HepG2 (cell line): ENCODE results near the gene NELFB. TPM values are rescaled to one million over a fixed set of nuclear protein-coding genes. Genes with fewer than 3 reads are reported as not detected.
A peak's percentile ranks its signal among the peaks of the same experiment; 100 is the strongest.

ENCODE experiments used
- ARHGAP35 ChIP-seq: sonication (generic); formaldehyde crosslinking; IDR thresholded peaks from 2 replicates; pipeline ENCODE4 v1.9.0; 2022; ENCODE audit warnings: mild to moderate bottlenecking, inconsistent platforms, moderate library complexity, missing genetic modification reagents, borderline replicate concordance
- GFI1 ChIP-seq: sonication (generic); formaldehyde crosslinking; IDR thresholded peaks from 2 replicates; pipeline ENCODE4 v1.5.0; 2020; ENCODE audit warnings: missing genetic modification reagents, mild to moderate bottlenecking, borderline replicate concordance
- NFE2L2 ChIP-seq: fragments of 150-350 bp; IDR thresholded peaks from 2 replicates; pipeline ENCODE4 v1.6.1; 2014; ENCODE audit warnings: low read length
- NFRKB ChIP-seq: fragments of 450-650 bp; IDR thresholded peaks from 2 replicates; pipeline ENCODE4 v1.6.1; 2017
- SIN3B ChIP-seq: fragments of 150-350 bp; IDR thresholded peaks from 2 replicates; pipeline ENCODE4 v1.6.1; 2014; ENCODE audit warnings: low read length
- ZFP37 ChIP-seq: sonication (generic); formaldehyde crosslinking; IDR thresholded peaks from 2 replicates; pipeline ENCODE4 v1.4.0; 2020; ENCODE audit warnings: missing genetic modification reagents, borderline replicate concordance
- ZIK1 ChIP-seq: sonication (generic); formaldehyde crosslinking; IDR thresholded peaks from 2 replicates; pipeline ENCODE4 v1.5.0; 2020; ENCODE audit warnings: mild to moderate bottlenecking, low read depth, missing genetic modification reagents, borderline replicate concordance
- ZNF124 ChIP-seq: sonication (generic); formaldehyde crosslinking; IDR thresholded peaks from 2 replicates; pipeline ENCODE4 v1.4.0; 2020; ENCODE audit warnings: missing genetic modification reagents
- ZNF143 ChIP-seq: sonication (generic); formaldehyde crosslinking; IDR thresholded peaks from 2 replicates; pipeline ENCODE4 v1.4.0; 2020; ENCODE audit warnings: missing genetic modification reagents
- ZNF224 ChIP-seq: sonication (generic); formaldehyde crosslinking; IDR thresholded peaks from 2 replicates; pipeline ENCODE4 v1.5.0; 2020; ENCODE audit warnings: mild to moderate bottlenecking, missing genetic modification reagents
- ZNF724P ChIP-seq: sonication (generic); formaldehyde crosslinking; IDR thresholded peaks from 2 replicates; pipeline ENCODE4 v1.8.0; 2022; ENCODE audit warnings: missing genetic modification reagents, borderline replicate concordance
- ZNF891 ChIP-seq: sonication (generic); formaldehyde crosslinking; IDR thresholded peaks from 2 replicates; pipeline ENCODE4 v1.5.0; 2020; ENCODE audit warnings: mild to moderate bottlenecking, missing genetic modification reagents
- polyA plus RNA-seq, 8 experiments: library from polyadenylated mRNA; depleted of rRNA in 3 of 8; stranded (reverse) in 7 of 8; unstranded in 1 of 8; fragments of >200 nt; fragmentation: Illumina TruSeq in 4 of 8; extraction: Trizol in 4 of 8; gene quantifications; 2 replicates each; pipeline versions ENCODE4 v1.2.1 to v1.2.3, GENCODE V29; 2011 to 2016; ENCODE audit warnings: low read depth in 4 of 8, missing spikeins in 1 of 8, mixed read lengths in 1 of 8; ENCODE audit not compliant: insufficient read depth in 1 of 8
- total RNA-seq, 5 experiments: library from RNA; depleted of rRNA; stranded (reverse); fragments of >200 nt; fragmentation: Illumina TruSeq; extraction: Trizol; gene quantifications; 2 replicates each; pipeline ENCODE4 v1.2.3, GENCODE V29; 2016; ENCODE audit warnings: low read depth in 1 of 5
- TF ChIP-seq, protein P1 (sequence below): sonication (generic); formaldehyde crosslinking; IDR thresholded peaks from 2 replicates; pipeline ENCODE4 v1.9.0; 2022; ENCODE audit warnings: low read depth, missing genetic modification reagents
- TF ChIP-seq, protein P2 (sequence below): IDR thresholded peaks from 2 replicates; pipeline ENCODE4 v1.6.1; 2016; ENCODE audit warnings: control low read depth
- TF ChIP-seq, protein P3 (sequence below): sonication (generic); formaldehyde crosslinking; IDR thresholded peaks from 2 replicates; pipeline ENCODE4 v1.8.1; 2023; ENCODE audit warnings: mild to moderate bottlenecking, missing genetic modification reagents
- TF ChIP-seq, protein P4 (sequence below): sonication (generic); formaldehyde crosslinking; IDR thresholded peaks from 2 replicates; pipeline ENCODE4 v1.8.0; 2022; ENCODE audit warnings: mild to moderate bottlenecking, missing genetic modification reagents, moderate library complexity
- TF ChIP-seq, protein P5 (sequence below): sonication (generic); formaldehyde crosslinking; IDR thresholded peaks from 2 replicates; pipeline ENCODE4 v1.4.0; 2020; ENCODE audit warnings: missing genetic modification reagents
- TF ChIP-seq, protein P6 (sequence below): sonication (generic); formaldehyde crosslinking; IDR thresholded peaks from 2 replicates; pipeline ENCODE4 v1.4.0; 2020; ENCODE audit warnings: missing genetic modification reagents
- TF ChIP-seq, protein P7 (sequence below): IDR thresholded peaks from 2 replicates; pipeline ENCODE4 v1.4.0; 2020; ENCODE audit warnings: mild to moderate bottlenecking, missing genetic modification reagents

The NELFB gene
- total and polyA plus RNA-seq, 2 of the 13 experiments (the other 11 are each of a cell fraction or from before 2014, with no cell fraction given): 26.5 to 45.8 TPM

DNA sequence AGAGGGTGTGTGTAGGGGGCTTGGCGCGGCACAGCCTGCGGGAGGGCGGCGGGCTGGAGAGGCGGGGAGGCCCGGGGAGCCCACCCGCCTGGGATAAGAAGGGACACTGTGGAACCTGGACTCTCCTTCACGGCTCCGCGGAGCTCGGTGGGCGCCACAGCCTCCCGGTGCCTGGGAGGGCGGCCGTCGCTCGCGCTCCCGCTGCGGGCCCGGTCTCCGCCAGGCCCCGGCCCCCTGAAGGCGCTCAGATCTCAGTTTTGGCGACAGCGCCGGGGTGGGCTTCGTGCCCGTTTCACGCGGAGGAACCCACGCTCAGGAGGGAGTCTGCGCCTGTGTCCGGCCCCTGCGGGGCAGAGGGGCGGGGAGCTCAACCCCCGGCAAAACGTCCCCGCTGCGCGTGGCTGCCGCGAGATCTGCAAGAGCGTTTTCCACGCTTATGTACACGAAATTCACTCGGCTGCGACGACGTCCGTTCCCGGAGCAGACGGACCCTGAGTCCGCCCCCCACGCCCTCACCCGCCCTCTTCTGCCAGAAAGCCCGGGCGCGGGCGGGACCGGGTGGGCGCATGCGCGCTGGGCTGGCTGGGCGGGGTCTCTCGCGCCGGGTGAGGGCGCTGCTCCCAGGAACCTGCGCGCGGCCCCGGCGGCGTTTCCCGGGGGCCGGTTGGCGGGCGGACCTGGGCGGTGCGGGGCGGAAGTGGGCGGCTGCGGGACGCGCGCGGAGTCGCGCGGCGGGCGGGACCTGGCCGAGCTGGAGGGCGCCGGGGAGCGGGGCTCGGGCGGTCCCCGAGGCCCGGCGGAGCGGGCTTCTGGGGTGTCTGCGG is at the start of gene NELFB (continued):
- TF ChIP-seq, protein P1, sequence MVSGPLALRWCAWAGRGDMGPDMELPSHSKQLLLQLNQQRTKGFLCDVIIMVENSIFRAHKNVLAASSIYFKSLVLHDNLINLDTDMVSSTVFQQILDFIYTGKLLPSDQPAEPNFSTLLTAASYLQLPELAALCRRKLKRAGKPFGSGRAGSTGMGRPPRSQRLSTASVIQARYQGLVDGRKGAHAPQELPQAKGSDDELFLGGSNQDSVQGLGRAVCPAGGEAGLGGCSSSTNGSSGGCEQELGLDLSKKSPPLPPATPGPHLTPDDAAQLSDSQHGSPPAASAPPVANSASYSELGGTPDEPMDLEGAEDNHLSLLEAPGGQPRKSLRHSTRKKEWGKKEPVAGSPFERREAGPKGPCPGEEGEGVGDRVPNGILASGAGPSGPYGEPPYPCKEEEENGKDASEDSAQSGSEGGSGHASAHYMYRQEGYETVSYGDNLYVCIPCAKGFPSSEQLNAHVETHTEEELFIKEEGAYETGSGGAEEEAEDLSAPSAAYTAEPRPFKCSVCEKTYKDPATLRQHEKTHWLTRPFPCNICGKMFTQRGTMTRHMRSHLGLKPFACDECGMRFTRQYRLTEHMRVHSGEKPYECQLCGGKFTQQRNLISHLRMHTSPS (CRISPR knock-in tag): no peak
- no peak for TF ChIP-seq ZFP37 (CRISPR knock-in tag)
- TF ChIP-seq ZIK1 (CRISPR knock-in tag): peak; percentile 61; the same call in 1 of the 2 replicates
- TF ChIP-seq ZNF724P: no peak
- TF ChIP-seq ARHGAP35: peak; percentile 50; the same call in 1 of the 2 replicates
- TF ChIP-seq, protein P2, sequence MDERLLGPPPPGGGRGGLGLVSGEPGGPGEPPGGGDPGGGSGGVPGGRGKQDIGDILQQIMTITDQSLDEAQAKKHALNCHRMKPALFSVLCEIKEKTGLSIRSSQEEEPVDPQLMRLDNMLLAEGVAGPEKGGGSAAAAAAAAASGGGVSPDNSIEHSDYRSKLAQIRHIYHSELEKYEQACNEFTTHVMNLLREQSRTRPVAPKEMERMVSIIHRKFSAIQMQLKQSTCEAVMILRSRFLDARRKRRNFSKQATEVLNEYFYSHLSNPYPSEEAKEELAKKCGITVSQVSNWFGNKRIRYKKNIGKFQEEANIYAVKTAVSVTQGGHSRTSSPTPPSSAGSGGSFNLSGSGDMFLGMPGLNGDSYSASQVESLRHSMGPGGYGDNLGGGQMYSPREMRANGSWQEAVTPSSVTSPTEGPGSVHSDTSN (CRISPR knock-in tag): no peak
- peak; percentile 78; the same call in 1 of the 2 replicates for TF ChIP-seq SIN3B
- 0 out of 2 replicates have a peak, but pooled peaks have one; percentile 75 for TF ChIP-seq ZNF224
- TF ChIP-seq, protein P3, sequence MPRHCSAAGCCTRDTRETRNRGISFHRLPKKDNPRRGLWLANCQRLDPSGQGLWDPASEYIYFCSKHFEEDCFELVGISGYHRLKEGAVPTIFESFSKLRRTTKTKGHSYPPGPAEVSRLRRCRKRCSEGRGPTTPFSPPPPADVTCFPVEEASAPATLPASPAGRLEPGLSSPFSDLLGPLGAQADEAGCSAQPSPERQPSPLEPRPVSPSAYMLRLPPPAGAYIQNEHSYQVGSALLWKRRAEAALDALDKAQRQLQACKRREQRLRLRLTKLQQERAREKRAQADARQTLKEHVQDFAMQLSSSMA (CRISPR knock-in tag): no peak
- TF ChIP-seq, protein P4, sequence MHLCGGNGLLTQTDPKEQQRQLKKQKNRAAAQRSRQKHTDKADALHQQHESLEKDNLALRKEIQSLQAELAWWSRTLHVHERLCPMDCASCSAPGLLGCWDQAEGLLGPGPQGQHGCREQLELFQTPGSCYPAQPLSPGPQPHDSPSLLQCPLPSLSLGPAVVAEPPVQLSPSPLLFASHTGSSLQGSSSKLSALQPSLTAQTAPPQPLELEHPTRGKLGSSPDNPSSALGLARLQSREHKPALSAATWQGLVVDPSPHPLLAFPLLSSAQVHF (CRISPR knock-in tag): 0 out of 2 replicates have a peak, but pooled peaks have one; percentile 45
- TF ChIP-seq ZNF143 (CRISPR knock-in tag): peak; percentile 27; the same call in 1 of the 2 replicates
- TF ChIP-seq, protein P5, sequence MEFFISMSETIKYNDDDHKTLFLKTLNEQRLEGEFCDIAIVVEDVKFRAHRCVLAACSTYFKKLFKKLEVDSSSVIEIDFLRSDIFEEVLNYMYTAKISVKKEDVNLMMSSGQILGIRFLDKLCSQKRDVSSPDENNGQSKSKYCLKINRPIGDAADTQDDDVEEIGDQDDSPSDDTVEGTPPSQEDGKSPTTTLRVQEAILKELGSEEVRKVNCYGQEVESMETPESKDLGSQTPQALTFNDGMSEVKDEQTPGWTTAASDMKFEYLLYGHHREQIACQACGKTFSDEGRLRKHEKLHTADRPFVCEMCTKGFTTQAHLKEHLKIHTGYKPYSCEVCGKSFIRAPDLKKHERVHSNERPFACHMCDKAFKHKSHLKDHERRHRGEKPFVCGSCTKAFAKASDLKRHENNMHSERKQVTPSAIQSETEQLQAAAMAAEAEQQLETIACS (CRISPR knock-in tag): peak; percentile 77
- TF ChIP-seq, protein P6, sequence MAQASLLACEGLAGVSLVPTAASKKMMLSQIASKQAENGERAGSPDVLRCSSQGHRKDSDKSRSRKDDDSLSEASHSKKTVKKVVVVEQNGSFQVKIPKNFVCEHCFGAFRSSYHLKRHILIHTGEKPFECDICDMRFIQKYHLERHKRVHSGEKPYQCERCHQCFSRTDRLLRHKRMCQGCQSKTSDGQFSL: no peak
- 0 out of 2 replicates have a peak, but pooled peaks have one; percentile 65 for TF ChIP-seq ZNF891 (CRISPR knock-in tag)
- TF ChIP-seq NFE2L2: no peak
- TF ChIP-seq, protein P7, sequence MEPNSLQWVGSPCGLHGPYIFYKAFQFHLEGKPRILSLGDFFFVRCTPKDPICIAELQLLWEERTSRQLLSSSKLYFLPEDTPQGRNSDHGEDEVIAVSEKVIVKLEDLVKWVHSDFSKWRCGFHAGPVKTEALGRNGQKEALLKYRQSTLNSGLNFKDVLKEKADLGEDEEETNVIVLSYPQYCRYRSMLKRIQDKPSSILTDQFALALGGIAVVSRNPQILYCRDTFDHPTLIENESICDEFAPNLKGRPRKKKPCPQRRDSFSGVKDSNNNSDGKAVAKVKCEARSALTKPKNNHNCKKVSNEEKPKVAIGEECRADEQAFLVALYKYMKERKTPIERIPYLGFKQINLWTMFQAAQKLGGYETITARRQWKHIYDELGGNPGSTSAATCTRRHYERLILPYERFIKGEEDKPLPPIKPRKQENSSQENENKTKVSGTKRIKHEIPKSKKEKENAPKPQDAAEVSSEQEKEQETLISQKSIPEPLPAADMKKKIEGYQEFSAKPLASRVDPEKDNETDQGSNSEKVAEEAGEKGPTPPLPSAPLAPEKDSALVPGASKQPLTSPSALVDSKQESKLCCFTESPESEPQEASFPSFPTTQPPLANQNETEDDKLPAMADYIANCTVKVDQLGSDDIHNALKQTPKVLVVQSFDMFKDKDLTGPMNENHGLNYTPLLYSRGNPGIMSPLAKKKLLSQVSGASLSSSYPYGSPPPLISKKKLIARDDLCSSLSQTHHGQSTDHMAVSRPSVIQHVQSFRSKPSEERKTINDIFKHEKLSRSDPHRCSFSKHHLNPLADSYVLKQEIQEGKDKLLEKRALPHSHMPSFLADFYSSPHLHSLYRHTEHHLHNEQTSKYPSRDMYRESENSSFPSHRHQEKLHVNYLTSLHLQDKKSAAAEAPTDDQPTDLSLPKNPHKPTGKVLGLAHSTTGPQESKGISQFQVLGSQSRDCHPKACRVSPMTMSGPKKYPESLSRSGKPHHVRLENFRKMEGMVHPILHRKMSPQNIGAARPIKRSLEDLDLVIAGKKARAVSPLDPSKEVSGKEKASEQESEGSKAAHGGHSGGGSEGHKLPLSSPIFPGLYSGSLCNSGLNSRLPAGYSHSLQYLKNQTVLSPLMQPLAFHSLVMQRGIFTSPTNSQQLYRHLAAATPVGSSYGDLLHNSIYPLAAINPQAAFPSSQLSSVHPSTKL (CRISPR knock-in tag): no peak
- TF ChIP-seq NFRKB: no peak
- TF ChIP-seq GFI1 (CRISPR knock-in tag): no peak
- peak; percentile 72; the same call in 1 of the 2 replicates for TF ChIP-seq ZNF124 (CRISPR knock-in tag)
